NCI-H1694 (cell line): ENCODE results near the gene EPN2.

Experiments used
- DNase-seq: peaks from one replicate; lab custom pipeline; 2025; lab: John Stamatoyannopoulos, UW

EPN2 gene

DNA sequence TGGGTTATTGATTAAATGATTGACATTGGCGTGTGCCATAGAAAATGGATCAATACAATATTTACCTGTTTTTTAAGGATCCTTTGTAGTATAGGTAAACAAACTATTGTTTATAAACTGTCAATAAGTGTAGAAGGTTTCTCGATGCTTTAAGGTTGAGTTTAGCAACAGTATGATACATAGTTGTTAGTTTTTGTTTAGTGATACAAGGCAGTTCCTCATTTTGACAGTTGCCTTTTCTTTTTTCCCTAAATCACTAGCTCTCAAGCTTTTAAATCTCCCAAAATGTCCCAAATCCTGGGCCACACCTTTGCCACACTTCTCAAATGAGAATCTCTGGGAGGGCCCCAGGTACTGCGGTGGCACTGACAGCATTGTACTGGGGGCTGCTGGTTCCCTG is 57.3 kb downstream of the EPN2 start:
- DNase-seq = no peak

DNA sequence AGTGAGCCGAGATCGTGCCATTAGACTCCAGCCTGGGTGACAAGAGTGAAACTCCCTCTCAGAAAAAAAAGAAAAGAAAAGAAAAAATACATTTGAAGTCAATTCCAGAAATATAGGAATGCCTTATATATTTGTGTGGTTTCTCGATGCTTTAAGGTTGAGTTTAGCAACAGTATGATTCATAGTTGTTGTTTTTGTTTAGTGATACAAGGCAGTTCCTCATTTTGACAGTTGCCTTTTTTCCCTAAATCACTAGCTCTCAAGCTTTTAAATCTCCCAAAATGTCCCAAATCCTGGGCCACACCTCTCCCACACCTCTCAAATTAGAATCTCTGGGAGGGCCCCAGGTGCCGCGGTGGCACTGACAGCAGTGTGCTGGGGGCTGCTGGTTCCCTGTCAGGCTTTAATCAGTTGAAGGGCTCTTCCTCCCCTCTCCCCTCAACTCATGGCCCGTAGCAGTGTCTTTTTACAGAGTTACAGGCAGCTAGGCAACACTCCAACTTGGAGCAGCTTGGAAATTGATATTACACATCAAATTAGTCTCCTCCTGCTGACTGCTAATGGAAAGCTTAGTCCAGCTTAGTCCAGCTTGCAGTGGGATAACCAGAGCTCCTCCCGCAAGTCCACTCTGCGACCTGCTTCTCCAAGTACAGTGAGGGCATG is 58.4 kb downstream of the EPN2 start:
- DNase-seq = no peak

DNA sequence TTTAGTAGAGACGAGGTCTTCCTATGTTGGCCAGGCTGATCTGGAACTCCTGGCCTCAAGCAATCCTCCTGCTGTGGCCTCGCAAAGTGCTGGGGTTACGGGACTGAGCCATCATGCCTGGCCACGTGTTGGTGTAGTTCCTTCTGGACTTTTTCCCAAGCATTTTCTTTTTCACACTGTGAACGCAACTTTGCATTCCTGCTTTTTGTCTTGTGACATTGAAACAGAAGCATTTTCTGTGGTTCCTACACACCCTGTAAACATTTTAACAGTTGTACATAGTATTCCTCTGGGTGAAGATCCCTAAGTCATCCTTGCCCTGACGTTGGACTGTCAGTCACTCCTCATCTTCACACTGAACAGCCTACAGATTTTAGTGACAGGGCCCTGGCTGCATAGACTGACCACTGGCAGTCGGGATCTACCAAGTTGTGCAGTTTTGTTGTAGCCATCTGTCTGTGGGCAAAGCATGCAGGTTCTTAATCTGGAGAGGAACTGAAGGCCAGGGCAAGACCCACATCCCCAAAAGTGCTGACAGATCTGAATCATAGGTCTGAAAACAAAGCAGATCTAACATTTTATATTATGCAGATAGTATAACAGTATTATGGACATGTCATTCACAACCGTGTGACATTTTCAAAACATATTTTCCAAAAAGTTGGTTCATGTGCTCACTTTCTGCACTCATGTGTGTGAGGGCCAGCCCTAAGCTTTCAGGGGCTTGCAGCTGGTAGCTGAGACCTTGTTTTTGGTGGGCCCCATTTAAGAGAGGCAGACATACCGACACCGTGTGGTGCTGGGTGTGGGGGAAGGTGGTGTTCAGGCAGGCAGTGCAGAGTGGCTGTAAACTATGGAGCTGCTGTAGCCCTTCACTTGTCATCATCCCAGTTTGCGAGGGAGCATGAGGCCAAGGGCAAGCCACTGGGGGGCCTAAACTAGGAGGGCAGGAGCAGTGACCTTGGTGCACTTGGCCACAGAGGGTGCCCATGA is 59.9 kb downstream of the EPN2 start:
- DNase-seq = no peak

DNA sequence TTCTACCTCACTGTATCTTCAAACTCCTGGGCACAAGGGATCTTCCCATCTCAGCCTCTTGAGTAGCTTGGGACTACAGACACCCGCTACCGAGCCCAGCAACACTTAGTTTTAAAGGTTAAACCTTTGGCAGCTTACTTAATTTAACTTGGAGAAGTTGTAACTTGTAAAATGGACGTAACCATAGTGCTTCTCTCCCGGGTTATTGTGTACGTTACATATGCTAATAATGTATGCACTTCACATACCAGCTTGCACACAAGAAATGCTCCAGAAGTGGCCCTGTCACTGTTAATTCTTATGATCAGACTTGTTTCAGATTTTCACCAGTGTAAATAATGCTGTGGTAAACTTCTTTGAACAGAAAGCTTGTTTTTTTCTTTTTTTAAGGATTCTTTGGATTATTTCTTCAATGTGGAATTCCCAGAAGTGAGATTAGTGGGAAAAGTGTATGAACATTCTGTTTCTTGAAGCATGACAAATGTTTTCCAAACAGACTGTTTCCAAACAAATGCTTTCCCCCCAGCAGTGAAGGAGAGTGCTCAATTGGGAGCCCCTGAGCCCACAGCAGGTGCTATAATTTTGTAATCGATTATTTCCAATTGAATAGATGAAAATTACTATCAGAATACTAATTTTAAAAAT is 61.5 kb downstream of the EPN2 start:
- DNase-seq = no peak

DNA sequence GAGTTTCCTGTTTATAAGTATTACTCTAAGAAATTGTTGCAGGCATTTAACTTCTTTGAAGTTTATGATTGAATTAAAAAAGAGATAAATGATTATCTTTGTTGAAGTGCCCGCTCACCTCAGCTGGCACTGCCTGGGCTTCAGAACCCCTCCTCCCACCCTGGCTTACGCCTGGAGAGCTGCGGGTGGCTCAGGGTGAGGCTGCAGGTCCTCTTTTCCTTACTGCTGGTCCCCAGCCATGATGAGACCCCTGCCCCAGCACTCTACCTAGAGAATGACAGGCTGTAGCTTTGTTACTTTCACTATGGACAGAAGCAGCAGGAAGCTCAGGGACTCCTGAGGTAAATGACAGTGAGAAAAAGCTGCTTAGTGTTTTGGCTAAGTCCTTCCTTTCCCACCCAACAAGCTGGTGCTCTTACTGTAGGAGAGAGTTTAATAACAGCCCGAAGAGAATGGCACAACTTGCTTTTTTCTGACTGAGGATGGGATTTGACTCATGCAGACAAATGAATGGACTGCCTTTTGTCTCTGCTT is 62.1 kb downstream of the EPN2 start:
- no peak for DNase-seq

DNA sequence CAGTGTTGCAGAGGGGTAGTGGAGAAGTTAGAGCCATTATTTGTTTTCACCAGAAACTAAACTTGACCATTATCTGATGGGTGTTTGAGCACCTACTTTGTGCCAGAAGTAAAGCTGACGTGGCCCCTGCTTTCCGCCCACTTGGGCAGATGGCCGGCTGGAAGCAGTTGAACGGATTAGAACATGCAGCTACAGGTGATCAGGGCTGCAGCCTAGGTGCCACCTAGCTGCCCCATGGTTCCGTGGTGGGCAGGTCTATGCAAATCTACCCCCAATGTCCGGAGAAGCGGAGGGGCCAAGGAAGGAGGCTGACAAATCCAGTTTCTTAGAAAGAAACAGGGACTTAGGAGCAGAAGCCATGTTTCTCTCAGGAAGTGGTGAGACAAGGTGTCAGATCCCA is 62.7 kb downstream of the EPN2 start:
- DNase-seq = no peak

DNA sequence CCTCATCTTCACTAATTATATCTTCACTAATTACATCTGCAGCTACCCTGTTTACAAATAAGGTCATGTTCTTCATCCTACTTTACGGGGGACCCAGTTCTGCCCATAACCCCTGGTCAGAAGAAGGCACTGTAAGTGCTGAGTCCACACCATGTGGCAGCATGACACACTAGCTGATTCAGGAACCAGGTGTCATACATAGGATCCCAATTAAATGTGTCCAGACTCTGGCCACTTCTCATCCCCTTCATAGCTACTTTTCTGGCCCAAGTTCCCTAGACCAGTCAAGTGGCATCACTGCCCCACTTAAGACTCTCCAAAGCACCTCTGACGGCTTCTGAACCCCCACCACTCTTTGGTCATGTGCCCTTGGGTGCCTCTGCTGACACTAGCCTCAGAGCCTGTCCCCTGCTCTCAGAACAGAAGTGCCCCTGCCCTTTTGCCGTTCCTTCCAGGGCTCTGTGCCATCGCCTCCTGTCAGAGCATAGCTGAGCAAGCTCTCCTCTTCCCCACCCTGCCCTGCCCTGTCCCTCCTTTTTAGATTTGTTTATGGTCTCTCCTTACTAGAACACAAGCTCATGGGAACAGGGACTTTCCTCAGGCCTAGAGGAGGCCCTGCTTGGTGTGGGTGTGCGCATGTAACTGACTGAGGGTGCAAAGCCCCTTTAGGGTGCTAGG is 64.2 kb downstream of the EPN2 start:
- no peak for DNase-seq

DNA sequence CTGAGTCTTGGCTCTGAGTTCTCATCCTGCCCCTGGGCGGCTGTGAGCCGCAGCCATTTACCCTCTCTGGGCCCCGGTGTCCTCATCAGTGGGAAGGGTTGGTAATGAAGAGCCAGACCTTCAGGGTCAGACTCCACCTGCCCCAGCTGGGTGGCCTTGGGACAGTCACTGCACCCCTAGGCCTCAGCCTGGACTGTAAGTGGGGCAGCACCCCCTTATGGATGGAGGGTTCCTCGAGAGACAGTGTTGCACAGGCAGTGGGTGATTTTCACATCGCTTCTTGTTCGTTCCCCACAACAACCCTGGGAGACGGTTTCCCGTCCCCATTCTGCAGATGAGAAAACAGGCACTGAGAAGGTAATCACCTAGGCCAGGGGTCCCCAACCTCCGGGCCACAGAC is 64.8 kb downstream of the EPN2 start:
- no peak for DNase-seq

DNA sequence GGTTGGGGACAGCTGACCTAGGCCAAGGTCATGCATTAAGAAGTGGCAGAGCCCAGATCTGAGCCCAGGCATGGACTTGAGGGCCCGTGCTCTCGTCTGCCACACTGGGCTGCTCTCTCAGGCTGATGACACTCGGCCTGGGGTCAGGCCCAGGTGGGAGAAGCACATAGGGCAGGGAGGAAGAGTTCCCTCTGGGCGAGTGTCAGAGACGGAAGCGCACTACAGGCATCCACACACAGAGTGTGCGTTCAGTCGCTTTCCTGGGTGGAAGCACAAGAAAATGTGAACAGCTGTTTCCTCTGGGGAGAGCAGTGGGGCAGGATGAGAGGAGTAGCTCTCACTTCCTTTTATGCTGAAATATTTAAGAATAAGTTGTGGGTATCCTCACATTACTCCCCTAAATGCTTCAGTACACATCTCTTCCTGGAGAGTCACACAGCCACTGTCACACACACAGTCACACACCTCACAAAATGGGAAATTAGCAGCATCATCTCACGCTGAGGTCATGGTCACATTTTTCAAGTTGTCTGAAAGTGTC is 65.7 kb downstream of the EPN2 start:
- no peak for DNase-seq

DNA sequence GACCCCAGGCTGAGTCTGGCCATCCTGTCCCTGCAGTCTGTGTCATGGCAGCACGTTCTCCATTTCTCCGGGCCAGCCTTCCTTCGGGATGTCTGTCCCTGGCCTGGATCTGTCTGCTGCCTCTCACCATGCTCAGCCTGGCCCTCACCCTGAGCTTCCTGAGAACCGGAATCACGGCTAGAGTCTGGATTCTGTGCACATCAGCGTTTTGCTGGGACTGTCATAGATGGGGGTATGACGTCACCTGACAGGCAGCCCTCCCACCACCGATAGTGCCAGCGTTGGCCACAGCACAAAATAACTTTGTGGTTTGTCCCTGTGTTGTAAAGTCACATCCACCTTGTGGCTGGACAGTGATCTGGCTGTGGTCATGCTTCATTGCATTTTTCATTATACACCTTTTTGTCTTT is 66.2 kb downstream of the EPN2 start:
- DNase-seq = no peak

DNA sequence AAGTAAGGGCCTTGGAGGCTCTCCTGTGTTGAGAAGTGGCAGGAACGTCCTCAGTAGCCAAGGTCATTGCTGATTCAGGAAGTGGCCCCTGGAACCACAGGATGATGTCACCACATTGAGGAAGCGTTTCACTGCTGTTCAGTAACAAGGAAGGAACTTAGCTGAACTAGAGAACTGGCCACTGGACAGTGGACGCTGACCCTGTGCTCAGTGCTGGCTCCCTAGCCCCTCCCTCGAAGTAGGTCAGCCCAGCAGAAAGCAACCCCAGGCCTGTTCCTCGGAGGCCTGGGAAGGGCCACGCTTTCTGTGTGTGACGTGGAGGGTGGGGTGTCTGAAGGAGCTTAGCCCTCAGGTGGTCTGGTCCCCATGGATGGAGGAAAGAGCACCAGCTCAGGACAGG is 67.0 kb downstream of the EPN2 start:
- no peak for DNase-seq

DNA sequence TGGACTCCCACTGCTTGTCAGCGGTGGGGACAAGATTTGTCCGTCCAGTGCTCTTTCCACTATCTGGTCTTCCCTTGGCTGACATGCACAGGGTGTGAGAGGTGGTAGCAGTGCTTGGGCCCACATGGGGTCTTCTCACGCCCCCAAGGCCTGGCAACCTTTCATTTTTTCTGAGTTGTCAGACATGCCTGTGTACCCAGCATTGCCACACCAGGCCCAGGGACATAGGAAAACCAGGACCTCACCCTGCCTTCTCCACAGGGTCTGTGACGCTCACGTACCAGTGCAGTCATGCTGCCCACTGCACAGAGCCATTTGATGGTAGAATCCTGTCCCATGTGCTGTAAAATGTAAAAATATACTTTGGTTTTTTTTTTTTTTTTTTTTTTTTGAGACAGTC is 67.6 kb downstream of the EPN2 start:
- no peak for DNase-seq

DNA sequence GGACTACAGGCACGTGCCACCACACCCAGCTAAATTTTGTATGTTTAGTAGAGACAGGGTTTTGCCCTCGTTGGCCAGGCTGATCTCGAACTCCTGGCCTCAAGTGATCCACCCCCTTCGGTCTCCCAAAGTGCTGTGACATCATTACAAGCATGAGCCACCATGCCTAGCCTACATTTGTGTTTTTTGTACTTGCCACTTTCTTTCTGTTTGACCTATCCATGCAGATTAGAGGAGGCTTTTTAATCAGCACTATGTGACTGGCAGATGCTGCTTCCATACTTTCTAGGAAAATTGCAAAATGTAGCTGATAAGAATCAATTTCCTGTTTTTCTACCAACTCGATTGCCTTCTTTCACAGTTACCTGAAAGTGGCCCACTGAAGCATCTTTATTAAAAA is 68.1 kb downstream of the EPN2 start:
- no peak for DNase-seq

DNA sequence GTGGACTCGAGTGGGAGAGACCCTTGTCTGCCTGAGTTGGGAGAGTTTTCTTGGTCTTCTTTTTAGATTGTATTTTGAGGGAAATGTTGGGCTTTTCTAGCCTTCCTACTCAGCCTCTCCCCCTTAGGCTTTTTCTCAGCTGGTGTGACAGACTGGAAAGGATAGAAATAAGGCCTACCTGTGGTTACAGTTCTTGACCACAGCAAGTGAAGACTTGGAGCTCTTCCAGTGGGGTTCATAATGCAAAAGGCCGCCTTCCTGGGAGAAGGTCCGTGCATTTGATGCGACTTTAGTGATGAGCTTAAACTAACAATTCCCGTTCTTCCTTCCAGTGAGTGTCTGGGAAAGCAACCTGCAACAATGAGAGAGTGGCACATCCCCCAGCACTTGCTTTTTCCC is 68.6 kb downstream of the EPN2 start:
- DNase-seq = no peak

DNA sequence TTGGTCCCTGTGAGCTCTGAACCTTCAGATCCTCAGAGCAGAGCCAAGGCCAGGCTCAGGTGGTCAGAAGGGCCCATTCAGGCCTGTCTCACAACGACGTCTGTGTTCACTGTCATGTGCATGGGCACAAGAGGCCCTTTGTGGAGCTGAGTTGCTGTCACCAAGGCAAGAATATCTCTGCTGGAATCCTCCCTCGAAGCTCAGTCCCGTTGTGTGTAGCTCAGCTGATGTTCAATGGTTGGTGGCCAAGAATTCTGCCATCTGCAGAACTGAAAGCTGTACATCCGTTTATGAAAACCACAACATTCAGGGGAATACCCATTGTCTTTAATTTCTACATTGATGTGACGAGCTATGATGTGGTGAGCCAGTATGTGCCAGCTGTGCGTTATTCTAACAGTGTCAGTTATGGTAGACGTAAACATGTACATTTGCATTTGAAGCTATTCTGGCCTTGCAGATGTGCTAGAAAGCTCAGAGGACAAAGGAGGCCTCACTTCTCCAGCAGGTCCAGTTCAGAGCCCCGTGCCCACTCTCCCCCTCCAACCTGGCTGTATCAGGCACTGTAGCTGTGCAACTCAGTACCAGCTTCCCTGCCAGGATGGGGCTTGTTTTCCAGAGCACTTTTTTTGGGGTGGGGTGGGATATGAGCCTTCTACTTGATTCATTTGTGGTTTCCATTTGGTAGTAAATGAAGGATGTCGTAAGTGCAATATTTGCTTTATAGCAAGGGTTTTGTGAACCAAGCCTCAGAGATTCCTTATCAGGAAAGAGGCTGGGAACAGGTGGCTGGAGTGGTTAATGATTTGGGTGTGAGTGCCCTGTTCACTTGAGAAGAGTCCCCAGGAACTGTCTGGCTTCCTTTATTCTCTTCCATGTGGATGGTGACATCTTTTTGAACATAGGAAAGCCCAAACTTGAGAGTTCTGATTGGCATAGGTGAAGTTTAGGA is 69.3 kb downstream of the EPN2 start:
- DNase-seq = no peak

DNA sequence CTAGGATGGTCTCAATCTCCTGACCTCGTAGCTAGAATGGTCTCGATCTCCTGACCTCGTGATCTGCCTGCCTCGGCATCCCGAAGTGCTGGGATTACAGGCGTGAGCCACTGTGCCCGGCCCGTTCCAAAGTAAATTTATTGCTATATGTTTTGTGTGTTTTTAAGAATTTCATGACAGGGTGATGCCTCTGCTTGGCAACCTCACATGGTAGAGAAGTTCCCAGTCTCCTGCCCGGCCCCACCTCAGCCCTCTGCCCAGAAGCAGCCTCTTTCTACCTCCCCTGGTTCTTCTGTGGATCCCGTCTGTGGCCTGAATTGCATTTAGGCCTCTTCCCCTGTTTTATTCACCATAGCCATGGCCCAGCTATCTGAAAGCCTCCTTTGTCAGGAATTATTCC is 70.4 kb downstream of the EPN2 start:
- DNase-seq = no peak

DNA sequence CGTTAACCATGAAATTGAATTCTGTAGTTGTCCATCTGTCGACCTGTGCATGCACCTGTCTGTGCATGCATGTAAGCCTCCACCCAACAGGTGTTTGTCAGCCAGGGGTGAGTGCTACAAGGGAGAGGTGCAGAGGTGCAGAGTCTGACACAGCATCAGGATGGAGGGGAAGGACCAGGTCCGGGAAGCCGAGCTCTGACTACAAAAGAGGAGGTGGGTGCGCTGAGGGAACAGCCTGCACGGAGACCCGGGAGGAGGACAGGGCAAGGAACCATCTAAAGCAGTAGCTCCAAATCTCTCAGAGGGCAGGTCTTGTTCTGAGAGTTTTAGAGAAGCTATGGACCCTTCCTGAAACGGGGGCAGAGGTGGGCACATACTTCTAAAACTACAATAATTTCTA is 71.2 kb downstream of the EPN2 start:
- no peak for DNase-seq

DNA sequence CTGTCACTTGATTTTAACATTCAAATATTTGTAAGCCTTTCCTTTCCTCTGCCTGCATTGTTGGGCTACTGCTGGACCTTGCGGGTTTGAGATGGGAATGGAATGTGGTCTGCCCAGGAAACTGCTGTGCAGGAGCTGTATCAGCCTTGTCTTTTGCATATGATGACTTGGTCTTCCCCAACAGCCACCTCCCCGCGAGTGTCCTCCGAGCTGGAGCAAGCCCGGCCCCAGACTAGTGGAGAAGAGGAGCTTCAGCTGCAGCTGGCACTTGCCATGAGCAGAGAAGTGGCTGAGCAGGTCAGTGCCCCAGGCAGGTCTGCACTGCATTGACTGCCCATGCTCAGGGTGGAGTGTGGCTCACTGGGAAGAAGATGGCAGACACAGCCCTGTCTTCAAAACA is 72.5 kb downstream of the EPN2 start:
- DNase-seq = no peak

DNA sequence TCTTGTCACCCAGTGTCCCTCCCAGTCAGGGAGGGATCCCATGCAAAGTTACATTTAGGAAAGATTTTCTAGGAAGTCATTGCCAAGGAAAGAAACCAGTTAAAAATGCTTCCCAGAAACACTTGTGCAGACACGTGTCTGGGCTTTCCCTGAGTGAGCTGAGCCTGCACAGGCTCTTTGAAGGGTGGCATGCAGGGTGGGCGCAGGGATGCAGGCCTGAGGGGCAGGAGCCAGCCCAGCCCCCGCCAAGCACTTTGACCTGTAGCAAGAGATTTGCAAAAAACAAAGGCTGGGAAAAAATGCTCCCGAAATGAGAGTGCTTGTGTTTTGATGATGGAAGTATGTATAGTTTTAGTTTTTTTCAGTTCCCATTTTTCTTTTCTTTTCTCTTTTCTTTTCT is 73.0 kb downstream of the EPN2 start:
- DNase-seq = no peak

DNA sequence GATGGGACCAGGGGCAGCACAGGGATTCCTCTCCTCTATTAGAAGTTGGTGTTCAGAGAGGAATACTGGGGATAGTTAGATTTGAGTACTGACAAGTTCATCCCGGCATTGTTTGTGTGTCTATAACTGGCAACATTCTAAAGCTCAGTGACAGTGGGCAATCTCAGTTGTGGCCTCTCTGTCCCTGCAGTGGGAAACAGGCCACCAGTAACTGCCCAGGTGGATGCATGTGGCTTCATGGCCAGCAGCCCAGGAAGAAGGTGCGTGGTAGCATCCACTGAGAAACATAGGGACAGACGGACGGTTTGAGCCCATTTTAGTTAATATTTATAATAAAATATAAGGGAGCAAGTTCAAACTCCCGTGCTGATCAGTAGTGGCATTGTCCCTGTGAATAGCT is 73.8 kb downstream of the EPN2 start:
- no peak for DNase-seq
